GM18873 (cell line): ENCODE measurements around the gene DSCAM.

Source experiments
- ATAC-seq: cut with Tn5 transposase; IDR thresholded peaks from one replicate; pipeline ENCODE4 v1.9.1; 2021; ENCODE audit warnings: mild to moderate bottlenecking, moderate library complexity, moderate number of reproducible peaks; ENCODE audit not compliant: unreplicated experiment, low FRiP score

DSCAM gene

GRCh38 chr21:40102682-40103081 lies 744.3 kb downstream of the DSCAM start:
- no peak for ATAC-seq

- ATAC-seq, result no peak
Measured at GRCh38 chr21:40099809-40100208, 747.1 kb downstream of the DSCAM start.

- ATAC-seq, result no peak
Measured at GRCh38 chr21:40095477-40095876, 751.5 kb downstream of the DSCAM start.

- ATAC-seq, result no peak
Measured at GRCh38 chr21:40080385-40080784, 766.6 kb downstream of the DSCAM start.

GRCh38 chr21:40074710-40075109 lies 772.2 kb downstream of the DSCAM start:
- no peak for ATAC-seq

GRCh38 chr21:40074198-40074597 lies 772.8 kb downstream of the DSCAM start:
- no peak for ATAC-seq

- ATAC-seq, result no peak
Measured at GRCh38 chr21:40073642-40074041, 773.3 kb downstream of the DSCAM start.

GRCh38 chr21:40070871-40071270 lies 776.1 kb downstream of the DSCAM start:
- ATAC-seq, result no peak

GRCh38 chr21:40067751-40068150 lies 779.2 kb downstream of the DSCAM start:
- ATAC-seq, result no peak

GRCh38 chr21:40066221-40066620 lies 780.7 kb downstream of the DSCAM start:
- no peak for ATAC-seq

- no peak for ATAC-seq
Measured at GRCh38 chr21:40060083-40060677, 786.8 kb downstream of the DSCAM start.

- no peak for ATAC-seq
Measured at GRCh38 chr21:40057331-40057730, 789.6 kb downstream of the DSCAM start.

- no peak for ATAC-seq
Measured at GRCh38 chr21:40056031-40056430, 790.9 kb downstream of the DSCAM start.

- ATAC-seq, result no peak
Measured at GRCh38 chr21:40054403-40054802, 792.6 kb downstream of the DSCAM start.

- ATAC-seq, result no peak
Measured at GRCh38 chr21:40053007-40053406, 794.0 kb downstream of the DSCAM start.

- no peak for ATAC-seq
Measured at GRCh38 chr21:40052276-40052675, 794.7 kb downstream of the DSCAM start.

- no peak for ATAC-seq
Measured at GRCh38 chr21:40051801-40052200, 795.2 kb downstream of the DSCAM start.

- ATAC-seq, result no peak
Measured at GRCh38 chr21:40049931-40050290, 797.0 kb downstream of the DSCAM start.

- ATAC-seq, result no peak
Measured at GRCh38 chr21:40049031-40049930, 797.7 kb downstream of the DSCAM start.

GRCh38 chr21:40047993-40048730 lies 798.8 kb downstream of the DSCAM start:
- no peak for ATAC-seq

GRCh38 chr21:40047211-40047610 lies 799.7 kb downstream of the DSCAM start:
- ATAC-seq, result no peak
